GDM1 (cell line): ENCODE measurements around the gene MUC5B.
"Not testable (repeated sequence)": the region's sequence is repeated elsewhere in the genome, so short reads cannot be mapped to it uniquely, and the experiment has no call there.

Source experiments
- DNase-seq: peaks from one replicate; lab custom pipeline; 2025; lab: John Stamatoyannopoulos, UW

The MUC5B gene

DNA sequence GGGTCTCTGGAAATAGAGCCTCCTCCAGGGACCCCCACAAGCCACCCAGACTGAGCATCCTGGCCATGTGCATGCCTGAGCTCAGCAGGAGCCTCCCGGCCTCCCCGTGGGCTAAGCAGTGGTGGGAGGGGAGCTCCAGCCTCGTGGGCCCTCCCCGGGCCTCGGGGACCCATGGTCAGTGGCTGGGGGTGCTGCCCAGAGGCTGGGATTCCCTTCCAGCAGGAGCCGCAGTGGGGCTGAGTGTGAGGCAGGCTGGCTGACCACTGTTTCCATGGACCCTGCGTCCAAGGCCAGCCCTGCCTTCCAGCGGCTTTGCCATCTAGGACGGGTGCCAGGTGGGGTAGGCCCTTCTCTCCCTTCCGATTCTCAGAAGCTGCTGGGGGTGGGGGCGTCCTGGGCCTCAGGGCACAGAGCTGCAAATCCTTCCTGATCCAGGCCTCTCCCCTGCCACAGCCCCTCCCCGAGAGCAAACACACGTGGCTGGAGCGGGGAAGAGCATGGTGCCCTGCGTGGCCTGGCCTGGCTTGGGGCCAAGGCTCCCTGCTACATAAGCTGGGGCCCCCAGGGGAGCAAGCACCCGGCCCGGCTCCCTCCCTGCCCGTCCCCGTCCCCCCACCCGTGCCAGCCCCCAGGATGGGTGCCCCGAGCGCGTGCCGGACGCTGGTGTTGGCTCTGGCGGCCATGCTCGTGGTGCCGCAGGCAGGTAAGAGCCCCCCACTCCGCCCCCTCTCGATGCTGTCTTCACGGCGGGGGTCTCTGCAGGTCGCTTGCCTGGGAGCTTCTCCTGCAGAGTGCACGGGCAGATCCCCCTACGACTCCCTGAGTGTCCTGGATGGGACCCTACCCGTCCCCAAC lies at the start of gene MUC5B:
Gene MUC5B, plus strand, starts transcription at position 576 of the 855 bp plus-strand sequence. Its CDS starts 58 bp downstream, at position 634.
- no peak for DNase-seq

- DNase-seq: not testable (repeated sequence)
Measured at GRCh38 chr11:1173396-1173795, 49.5 kb upstream of the MUC5B start.

GRCh38 chr11:1174441-1175370 lies 48.2 kb upstream of the MUC5B start:
- no peak for DNase-seq

DNA sequence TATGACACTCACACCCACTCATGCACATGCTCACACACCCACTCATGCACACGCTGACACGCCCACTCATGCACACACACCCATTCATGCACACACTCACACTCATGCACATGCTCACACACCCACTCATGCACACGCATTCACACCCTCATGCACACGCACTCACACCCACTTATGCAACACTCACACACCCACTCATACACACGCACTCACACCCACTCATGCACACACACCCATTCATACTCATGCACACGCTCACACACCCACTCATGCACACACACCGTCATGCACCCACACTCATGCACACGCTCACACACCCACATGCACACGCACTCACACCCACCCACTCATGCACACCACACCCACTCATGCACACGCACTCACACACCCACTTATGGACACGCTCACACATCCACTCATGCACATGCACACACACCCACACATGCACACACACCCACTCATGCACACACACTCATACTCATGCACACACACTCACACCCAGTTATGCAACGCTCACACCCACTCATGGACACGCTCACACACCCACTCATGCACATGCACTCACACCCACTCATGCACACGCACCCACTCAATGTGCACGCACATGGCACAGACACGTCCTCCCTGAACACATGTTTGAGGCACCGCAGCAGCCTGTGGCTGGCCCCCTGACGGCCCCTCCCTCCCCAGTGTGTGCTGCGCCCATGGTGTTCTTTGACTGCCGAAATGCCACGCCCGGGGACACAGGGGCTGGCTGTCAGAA lies 47.2 kb upstream of the MUC5B start:
- no peak for DNase-seq

DNA sequence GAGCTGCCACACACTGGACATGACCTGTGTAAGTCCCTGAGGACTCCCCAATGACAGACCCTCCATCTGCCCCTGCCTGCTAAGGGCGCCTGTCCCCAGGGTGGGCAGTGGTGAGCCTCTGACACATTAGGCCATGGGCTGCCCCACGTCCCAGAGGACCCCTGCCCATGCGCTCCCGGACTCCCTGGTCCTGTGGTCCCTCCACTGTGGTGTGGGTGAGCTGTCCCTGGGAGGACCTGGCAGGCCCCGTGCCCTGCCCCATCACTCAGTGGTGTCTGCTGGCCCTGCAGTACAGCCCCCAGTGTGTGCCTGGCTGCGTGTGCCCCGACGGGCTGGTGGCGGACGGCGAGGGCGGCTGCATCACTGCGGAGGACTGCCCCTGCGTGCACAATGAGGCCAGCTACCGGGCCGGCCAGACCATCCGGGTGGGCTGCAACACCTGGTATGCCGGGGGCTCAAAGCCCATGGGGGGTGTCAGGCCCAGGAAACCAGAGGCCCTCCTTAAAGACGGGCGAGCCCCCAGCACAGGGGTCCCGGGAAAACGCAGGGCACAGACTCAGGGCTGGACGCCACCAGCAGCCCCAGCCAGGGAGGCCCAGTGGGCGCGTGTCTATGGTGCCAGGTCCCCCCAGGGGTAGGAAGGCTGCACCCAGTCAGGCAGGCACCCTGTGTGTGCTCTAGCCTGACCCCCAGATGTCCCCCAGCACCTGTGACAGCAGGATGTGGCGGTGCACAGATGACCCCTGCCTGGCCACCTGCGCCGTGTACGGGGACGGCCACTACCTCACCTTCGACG lies 46.4 kb upstream of the MUC5B start:
- no peak for DNase-seq

- DNase-seq: no peak
Measured at GRCh38 chr11:1177020-1177770, 45.7 kb upstream of the MUC5B start.

DNA sequence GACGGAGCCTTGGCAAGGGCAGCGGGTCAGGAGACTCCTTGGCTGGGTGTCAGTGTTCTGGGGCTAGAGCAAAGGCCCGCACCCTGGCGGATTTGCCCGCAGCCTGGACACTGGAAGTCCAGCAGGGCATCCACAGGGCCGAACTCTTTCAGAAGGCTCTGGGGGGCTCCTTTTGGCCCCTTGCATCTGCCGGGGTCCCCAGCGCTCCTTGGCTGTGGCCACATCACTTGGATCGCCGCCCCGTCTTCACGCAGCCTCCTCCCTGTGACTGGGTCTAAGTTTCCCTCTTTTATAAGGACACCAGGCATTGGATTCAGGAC lies 45.1 kb upstream of the MUC5B start:
- DNase-seq: no peak

GRCh38 chr11:1178201-1178885 lies 44.5 kb upstream of the MUC5B start:
- no peak for DNase-seq

GRCh38 chr11:1178906-1179305 lies 44.0 kb upstream of the MUC5B start:
- DNase-seq: no peak

- no peak for DNase-seq
Measured at GRCh38 chr11:1179641-1180040, 43.2 kb upstream of the MUC5B start.

GRCh38 chr11:1180171-1180570 lies 42.7 kb upstream of the MUC5B start:
- no peak for DNase-seq

- DNase-seq: no peak
Measured at GRCh38 chr11:1180947-1181391, 41.9 kb upstream of the MUC5B start.

GRCh38 chr11:1181420-1181819 lies 41.4 kb upstream of the MUC5B start:
- no peak for DNase-seq

DNA sequence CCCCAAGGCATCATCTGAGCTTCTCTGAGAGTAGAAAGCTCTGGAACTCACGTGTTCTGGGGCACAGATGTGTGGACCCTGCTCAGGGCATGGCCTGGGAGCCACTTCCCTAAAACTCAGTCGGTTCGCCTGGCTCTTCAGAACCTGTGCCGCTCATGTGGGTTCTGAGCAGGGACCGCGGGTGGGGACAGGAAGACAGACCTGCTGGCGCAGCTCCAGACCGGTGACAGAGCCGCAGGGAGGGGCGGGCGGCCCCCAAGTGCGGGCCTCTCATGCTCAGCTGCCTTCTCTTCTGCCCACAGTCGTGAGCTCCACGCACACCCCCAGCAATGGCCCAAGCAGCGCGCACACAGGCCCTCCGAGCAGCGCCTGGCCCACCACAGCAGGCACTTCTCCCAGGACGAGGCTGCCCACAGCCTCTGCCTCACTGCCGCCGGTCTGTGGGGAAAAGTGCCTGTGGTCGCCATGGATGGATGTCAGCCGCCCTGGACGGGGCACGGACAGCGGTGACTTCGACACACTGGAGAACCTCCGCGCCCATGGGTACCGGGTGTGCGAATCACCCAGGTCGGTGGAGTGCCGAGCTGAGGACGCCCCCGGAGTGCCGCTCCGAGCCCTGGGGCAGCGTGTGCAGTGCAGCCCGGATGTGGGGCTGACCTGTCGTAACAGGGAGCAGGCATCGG lies 40.9 kb upstream of the MUC5B start:
- DNase-seq: no peak

GRCh38 chr11:1184139-1184538 lies 38.7 kb upstream of the MUC5B start:
- not testable (repeated sequence) for DNase-seq

- DNase-seq: not testable (repeated sequence)
Measured at GRCh38 chr11:1188451-1189130, 34.3 kb upstream of the MUC5B start.

GRCh38 chr11:1189816-1190215 lies 33.0 kb upstream of the MUC5B start:
- DNase-seq: not testable (repeated sequence)

- not testable (repeated sequence) for DNase-seq
Measured at GRCh38 chr11:1191786-1192470, 30.9 kb upstream of the MUC5B start.
